ENCODE results near the gene HDAC11.
"Not testable (repeated sequence)": the region's sequence is repeated elsewhere in the genome, so short reads cannot be mapped to it uniquely, and the experiment has no call there.

Gene HDAC11

GRCh38 chr3:13508496-13508895 is 28.4 kb downstream of the HDAC11 start:
- no peak for DNase-seq

GRCh38 chr3:13509059-13509815 is 29.1 kb downstream of the HDAC11 start:
- DNase-seq = no peak

GRCh38 chr3:13509816-13510192 is 29.7 kb downstream of the HDAC11 start:
- no peak for DNase-seq

- DNase-seq = no peak
Observed at GRCh38 chr3:13512451-13512850, 32.3 kb downstream of the HDAC11 start.

GRCh38 chr3:13513051-13513912 is 33.2 kb downstream of the HDAC11 start:
- peak; percentile 51 for DNase-seq

- no peak for DNase-seq
Observed at GRCh38 chr3:13513913-13514517, 33.9 kb downstream of the HDAC11 start.

- no peak for DNase-seq
Observed at GRCh38 chr3:13514639-13515435, 34.7 kb downstream of the HDAC11 start.

GRCh38 chr3:13515786-13516759 is 36.0 kb downstream of the HDAC11 start:
- DNase-seq = no peak

GRCh38 chr3:13516760-13517135 is 36.6 kb downstream of the HDAC11 start:
- no peak for DNase-seq

GRCh38 chr3:13517253-13517977 is 37.3 kb downstream of the HDAC11 start:
- no peak for DNase-seq

GRCh38 chr3:13518516-13518953 is 38.4 kb downstream of the HDAC11 start:
- no peak for DNase-seq

- DNase-seq = no peak
Observed at GRCh38 chr3:13519006-13519791, 39.1 kb downstream of the HDAC11 start.

- no peak for DNase-seq
Observed at GRCh38 chr3:13520326-13520880, 40.3 kb downstream of the HDAC11 start.

GRCh38 chr3:13521309-13521708 is 41.2 kb downstream of the HDAC11 start:
- DNase-seq = no peak

- not testable (repeated sequence) for DNase-seq
Observed at GRCh38 chr3:13521749-13522148, 41.6 kb downstream of the HDAC11 start.

GRCh38 chr3:13522236-13522635 is 42.1 kb downstream of the HDAC11 start:
- DNase-seq = no peak

GRCh38 chr3:13524979-13525669 is 45.0 kb downstream of the HDAC11 start:
- DNase-seq = no peak

GRCh38 chr3:13525827-13526625 is 45.9 kb downstream of the HDAC11 start:
- DNase-seq = no peak
